OCI-LY3 (cell line): Measurements from ENCODE around the gene RPS6KA6.

ENCODE experiments used
- H2AFZ ChIP-seq: fragments of 200-600, 300-600 bp; shearing (Covaris generic); 2 replicates; pipeline ENCODE4 v1.6.0; 2014; ENCODE audit warnings: antibody characterized with exemption, low read depth, low read length
- H3K27ac ChIP-seq: fragments of 200-600, 300-600 bp; sonication (generic); 2 replicates; pipeline ENCODE4 v1.5.1; 2014; ENCODE audit warnings: mild to moderate bottlenecking, low read length, moderate library complexity, mixed read lengths
- H3K27me3 ChIP-seq: fragments of 200-600, 300-600 bp; sonication (generic); 2 replicates; pipeline ENCODE4 v1.6.1; 2014; ENCODE audit warnings: low read depth, low read length, mixed read lengths
- H3K36me3 ChIP-seq: fragments of 200-600, 300-600 bp; sonication (generic); replicated peaks from 2 replicates; pipeline ENCODE3; 2014; ENCODE audit warnings: low read depth, low read length, mixed read lengths
- H3K4me1 ChIP-seq: fragments of 300-600, 200-600 bp; sonication (generic); 2 replicates; pipeline ENCODE4 v1.6.1; 2014; ENCODE audit warnings: low read length, mixed read lengths
- H3K4me2 ChIP-seq: fragments of 200-600, 300-600 bp; sonication (generic); 2 replicates; pipeline ENCODE4 v1.6.1; 2014; ENCODE audit warnings: low read length, mixed read lengths
- H3K4me3 ChIP-seq: fragments of 300-600, 200-600 bp; sonication (generic); 2 replicates; pipeline ENCODE4 v1.5.1; 2014; ENCODE audit warnings: antibody characterized with exemption, mild to moderate bottlenecking, low read length, moderate library complexity
- H3K79me2 ChIP-seq: fragments of 300-600, 200-600 bp; shearing (Covaris generic); 2 replicates; pipeline ENCODE4 v1.6.1; 2014; ENCODE audit warnings: mild to moderate bottlenecking, low read length, mixed read lengths
- H3K9ac ChIP-seq: fragments of 300-600, 200-600 bp; shearing (Covaris generic); 2 replicates; pipeline ENCODE4 v1.6.0; 2014; ENCODE audit warnings: mild to moderate bottlenecking, low read length, moderate library complexity
- H3K9me3 ChIP-seq: fragments of 200-600, 300-600 bp; shearing (Covaris generic); 2 replicates; pipeline ENCODE4 v1.6.1; 2014; ENCODE audit warnings: low read length, mixed read lengths; ENCODE audit not compliant: insufficient read depth
- H4K20me1 ChIP-seq: fragments of 200-600, 300-600 bp; sonication (generic); 2 replicates; pipeline ENCODE4 v1.6.1; 2016; ENCODE audit warnings: low read length, mixed read lengths; ENCODE audit not compliant: insufficient read depth
- EZH2phosphoT487 ChIP-seq: fragments of 200-600 bp; shearing (Covaris generic); IDR thresholded peaks from 2 replicates; pipeline ENCODE4 v1.6.1; 2018; ENCODE audit warnings: antibody characterized with exemption, mixed run types, low read depth
- TF ChIP-seq, protein P1 (sequence below): fragments of 200-600, 300-600 bp; sonication (generic); IDR thresholded peaks from 2 replicates; pipeline ENCODE4 v1.5.1; 2014; ENCODE audit warnings: antibody characterized with exemption, low read length, low read depth

Gene RPS6KA6

DNA sequence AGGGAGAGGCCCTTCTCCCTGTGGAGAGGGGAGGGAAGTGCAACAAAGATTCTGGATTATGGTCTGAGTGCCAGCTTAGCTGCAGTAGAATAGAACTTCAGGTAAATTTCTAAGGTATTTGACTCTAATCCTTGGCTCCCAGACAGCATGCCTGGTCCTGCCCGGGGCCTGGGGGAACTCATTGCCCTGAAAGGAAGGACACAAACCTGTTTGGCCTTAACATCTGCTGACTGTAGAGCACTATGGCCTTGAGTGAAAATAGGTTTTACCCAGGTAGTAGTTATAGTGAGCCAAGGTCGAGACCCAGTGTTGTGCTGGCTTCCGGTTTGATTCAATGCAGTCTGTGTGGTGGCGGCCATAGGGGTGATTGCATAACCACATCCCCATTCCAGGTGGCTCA lies 64.4 kb downstream of the RPS6KA6 start:
- Histone ChIP-seq H3K27me3 (no peaks in the 10 kb centered on the region), H4K20me1 (no peaks in the 10 kb centered on the region), H3K36me3 (no peaks in the 10 kb centered on the region), H3K9me3 (no peaks in the 10 kb centered on the region), H3K4me3 (no peak overlapping the region), H2AFZ (no peak overlapping the region), H3K27ac (no peak overlapping the region), H3K9ac (no peak overlapping the region), H3K79me2 (no peaks in the 10 kb centered on the region), H3K4me2 (no peak overlapping the region), H3K4me1 (no peaks in the 10 kb centered on the region)
- TF ChIP-seq EZH2phosphoT487: no peak
- TF ChIP-seq, protein P1, sequence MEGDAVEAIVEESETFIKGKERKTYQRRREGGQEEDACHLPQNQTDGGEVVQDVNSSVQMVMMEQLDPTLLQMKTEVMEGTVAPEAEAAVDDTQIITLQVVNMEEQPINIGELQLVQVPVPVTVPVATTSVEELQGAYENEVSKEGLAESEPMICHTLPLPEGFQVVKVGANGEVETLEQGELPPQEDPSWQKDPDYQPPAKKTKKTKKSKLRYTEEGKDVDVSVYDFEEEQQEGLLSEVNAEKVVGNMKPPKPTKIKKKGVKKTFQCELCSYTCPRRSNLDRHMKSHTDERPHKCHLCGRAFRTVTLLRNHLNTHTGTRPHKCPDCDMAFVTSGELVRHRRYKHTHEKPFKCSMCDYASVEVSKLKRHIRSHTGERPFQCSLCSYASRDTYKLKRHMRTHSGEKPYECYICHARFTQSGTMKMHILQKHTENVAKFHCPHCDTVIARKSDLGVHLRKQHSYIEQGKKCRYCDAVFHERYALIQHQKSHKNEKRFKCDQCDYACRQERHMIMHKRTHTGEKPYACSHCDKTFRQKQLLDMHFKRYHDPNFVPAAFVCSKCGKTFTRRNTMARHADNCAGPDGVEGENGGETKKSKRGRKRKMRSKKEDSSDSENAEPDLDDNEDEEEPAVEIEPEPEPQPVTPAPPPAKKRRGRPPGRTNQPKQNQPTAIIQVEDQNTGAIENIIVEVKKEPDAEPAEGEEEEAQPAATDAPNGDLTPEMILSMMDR: no peak

- no peak overlapping the region for H2AFZ ChIP-seq
- H3K79me2 ChIP-seq: no peaks in the 10 kb centered on the region
- H3K9ac ChIP-seq: no peak overlapping the region
- H3K36me3 ChIP-seq: no peaks in the 10 kb centered on the region
- no peaks in the 10 kb centered on the region for H3K27me3 ChIP-seq
- H3K4me3 ChIP-seq: no peak overlapping the region
- H3K4me1 ChIP-seq: no peaks in the 10 kb centered on the region
- no peaks in the 10 kb centered on the region for H4K20me1 ChIP-seq
- H3K27ac ChIP-seq: no peak overlapping the region
- no peak for TF ChIP-seq EZH2phosphoT487
- TF ChIP-seq, protein P1: no peak
- H3K4me2 ChIP-seq: no peak overlapping the region
- H3K9me3 ChIP-seq: no peaks in the 10 kb centered on the region
These were observed 69.2 kb downstream of the RPS6KA6 start for GRCh38 chrX:84118769-84119168.

- Histone ChIP-seq H3K4me1 (no peaks in the 10 kb centered on the region), H3K4me3 (no peak overlapping the region), H3K79me2 (no peaks in the 10 kb centered on the region), H3K4me2 (no peak overlapping the region), H3K27me3 (no peaks in the 10 kb centered on the region), H2AFZ (no peak overlapping the region), H3K9ac (no peak overlapping the region), H4K20me1 (no peaks in the 10 kb centered on the region), H3K27ac (no peak overlapping the region), H3K36me3 (no peaks in the 10 kb centered on the region), H3K9me3 (no peaks in the 10 kb centered on the region)
- no peak for TF ChIP-seq EZH2phosphoT487
- TF ChIP-seq, protein P1: no peak
These were observed 69.7 kb downstream of the RPS6KA6 start for GRCh38 chrX:84118315-84118714.

GRCh38 chrX:84108584-84108983 lies 79.4 kb downstream of the RPS6KA6 start:
- Histone ChIP-seq H3K4me1 (no peaks in the 10 kb centered on the region), H4K20me1 (no peaks in the 10 kb centered on the region), H3K9ac (no peak overlapping the region), H3K36me3 (no peaks in the 10 kb centered on the region), H3K79me2 (no peaks in the 10 kb centered on the region), H3K4me2 (no peak overlapping the region), H3K9me3 (no peaks in the 10 kb centered on the region), H3K4me3 (no peak overlapping the region), H3K27me3 (no peaks in the 10 kb centered on the region), H3K27ac (no peak overlapping the region), H2AFZ (no peak overlapping the region)
- TF ChIP-seq, protein P1: no peak
- TF ChIP-seq EZH2phosphoT487: no peak
